HG03095 (cell line): ENCODE data around the gene INVS.
"Not testable (repeated sequence)": the region's sequence is repeated elsewhere in the genome, so short reads cannot be mapped to it uniquely, and the experiment has no call there.

Source experiments
- ATAC-seq: cut with Tn5 transposase; IDR thresholded peaks from one replicate; pipeline ENCODE4 v1.9.1; 2021; ENCODE audit warnings: moderate library complexity; ENCODE audit not compliant: unreplicated experiment

INVS gene

DNA sequence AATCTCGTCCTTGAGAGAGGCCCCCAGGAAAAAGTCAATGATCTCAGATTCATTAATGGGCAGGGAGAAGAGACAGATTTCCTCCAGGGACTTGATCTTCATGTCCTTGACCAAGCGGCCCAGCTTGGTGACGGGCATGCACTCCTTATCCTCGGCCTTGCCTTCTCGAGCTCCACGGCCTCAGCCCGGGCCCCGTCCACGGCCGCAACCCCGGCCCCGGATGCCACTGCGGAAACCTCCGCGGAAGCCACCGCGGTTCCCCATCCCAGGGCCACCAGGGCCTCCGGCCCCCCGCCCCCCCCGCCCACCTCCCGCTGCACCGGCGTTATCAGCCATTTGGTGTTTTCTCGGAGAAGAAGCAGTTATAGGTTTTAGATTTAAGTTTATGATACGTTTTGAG, 18.3 kb downstream of the INVS start:
- no peak for ATAC-seq

DNA sequence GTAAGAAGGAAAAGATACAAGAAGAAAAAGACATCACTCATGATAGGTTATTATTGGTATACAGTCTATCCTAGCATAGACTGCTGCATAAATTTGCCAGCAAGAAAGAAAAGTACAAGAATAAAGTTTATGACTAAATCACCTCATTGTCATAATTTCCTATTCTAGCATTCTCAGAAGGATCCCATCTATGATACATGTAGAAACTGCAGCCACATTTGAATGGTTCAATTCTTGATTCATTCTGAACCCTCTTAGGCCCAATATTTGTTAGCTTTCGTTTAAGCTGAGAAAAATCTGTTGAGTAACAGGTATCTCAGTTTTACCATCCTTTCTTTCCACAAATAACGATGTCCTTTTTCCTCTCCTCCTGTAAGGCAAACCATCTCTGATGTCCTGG, 21.2 kb downstream of the INVS start:
- no peak for ATAC-seq

DNA sequence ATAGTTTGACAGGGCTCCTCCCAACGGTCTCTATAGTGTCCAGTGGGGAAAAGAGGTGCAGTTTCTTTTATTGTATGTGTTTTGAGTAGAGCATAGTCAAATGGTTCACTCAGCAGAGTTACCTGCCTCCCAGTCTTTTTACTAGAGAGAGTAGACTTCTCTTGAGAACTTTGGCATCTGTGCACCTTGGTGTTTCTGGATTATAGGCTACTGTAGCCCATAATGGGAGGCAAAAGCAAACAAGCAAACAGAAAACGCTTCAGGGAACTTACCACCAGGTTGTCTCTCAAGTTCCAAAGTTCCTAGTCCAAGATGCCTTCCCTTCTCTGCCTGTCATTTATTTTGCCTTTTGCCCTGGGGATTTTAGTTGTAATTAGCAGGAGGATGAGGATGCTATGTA, 26.2 kb downstream of the INVS start:
- no peak for ATAC-seq

DNA sequence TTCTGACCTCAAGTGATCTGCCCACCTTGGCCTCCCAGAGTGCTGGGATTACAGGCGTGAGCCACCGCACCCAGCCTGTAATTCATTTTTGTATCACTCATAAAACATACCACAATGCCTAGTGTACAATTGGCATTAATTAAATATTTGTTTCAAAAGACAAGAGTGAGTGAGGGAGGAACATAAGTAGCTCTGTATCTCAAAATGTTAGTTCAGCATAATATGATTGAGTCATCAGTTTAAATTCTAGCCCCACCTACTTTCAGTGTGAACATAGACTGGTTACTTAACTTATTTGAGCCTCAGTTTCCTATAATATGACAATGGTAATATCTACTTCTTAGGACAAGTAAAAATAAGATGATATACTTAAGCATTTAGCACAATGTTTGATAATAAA, 26.9 kb downstream of the INVS start:
- ATAC-seq, result no peak

DNA sequence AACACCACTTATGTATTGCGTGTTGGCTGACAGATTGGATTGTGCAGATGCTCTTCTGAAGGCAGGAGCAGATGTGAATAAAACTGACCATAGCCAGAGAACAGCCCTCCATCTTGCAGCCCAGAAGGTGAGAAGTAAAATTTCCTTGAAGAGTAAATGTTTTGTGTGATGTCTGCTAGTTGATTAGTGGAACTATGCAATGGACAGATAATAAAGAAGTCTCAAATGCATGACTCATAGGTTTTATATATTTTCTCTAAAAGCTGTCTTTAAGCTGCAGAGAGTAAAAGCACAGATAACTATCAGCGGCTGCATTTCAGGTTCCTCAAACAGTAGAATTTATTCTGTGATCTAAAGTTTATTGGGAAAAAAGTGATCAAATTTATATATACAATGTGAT, 27.4 kb downstream of the INVS start:
- ATAC-seq, result no peak

- ATAC-seq, result no peak
Measured at GRCh38 chr9:100129772-100130171, 30.7 kb downstream of the INVS start.

DNA sequence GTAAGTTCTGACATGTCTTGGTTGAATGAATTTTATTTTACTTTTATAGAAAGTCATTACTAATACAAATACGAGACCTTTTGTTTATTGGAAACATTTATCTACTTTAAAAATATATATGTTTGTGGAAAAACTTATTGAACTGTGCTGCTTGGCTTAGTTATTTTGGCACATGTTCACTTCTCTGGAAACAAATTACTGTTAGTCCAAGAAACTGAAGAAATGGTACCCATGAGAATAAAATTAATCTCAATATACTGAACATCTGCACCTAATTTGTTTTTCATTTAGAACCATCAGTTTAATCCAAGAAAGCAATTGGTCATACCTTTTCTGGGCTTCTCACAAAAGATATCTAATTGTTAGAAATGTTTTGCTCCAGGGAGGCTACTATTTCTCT, 32.2 kb downstream of the INVS start:
- ATAC-seq, result no peak

DNA sequence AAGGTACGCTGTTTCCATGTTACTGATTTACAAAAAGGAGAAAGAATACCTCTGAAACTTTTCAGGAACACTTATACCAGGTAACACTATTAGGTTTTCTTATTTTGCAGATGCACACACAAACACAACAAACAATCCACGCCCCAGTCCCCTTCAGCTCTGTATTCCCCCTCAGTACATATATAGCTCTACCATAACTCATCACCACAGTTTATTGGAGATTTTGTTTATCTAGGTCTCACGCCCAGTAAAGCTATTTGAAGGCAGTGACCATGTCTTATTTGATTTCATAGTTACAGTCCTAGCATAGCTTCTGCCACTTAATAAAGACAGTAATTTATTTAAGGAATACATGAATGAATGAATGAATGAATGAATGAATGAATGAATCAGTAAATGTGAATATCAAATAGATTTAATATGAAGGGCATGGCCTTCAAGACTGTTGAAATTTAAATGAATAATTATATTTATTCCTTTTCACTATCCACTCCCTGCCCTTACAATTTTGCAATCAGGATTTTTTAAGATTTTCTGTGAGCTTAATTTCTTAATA, 32.9 kb downstream of the INVS start:
- no peak for ATAC-seq

GRCh38 chr9:100134731-100135130, 35.7 kb downstream of the INVS start:
- ATAC-seq, result no peak

DNA sequence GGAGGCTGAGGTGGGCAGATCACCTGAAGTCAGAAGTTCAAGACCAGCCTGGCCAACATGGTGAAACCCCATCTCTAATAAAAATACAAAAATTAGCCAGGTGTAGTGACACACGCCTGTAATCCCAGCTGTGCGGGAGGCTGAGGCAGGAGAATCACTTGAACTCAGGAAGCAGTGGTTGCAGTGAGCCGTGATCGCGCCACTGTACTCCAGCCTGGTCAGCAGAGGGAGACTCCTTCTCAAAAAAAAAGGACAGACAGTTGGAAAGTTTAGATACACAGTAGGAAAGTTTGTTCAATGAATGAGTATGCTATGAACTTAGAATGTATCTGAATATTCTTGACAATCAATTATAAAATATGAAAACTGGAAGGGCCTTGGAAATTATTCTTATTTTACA, 37.8 kb downstream of the INVS start:
- ATAC-seq, result not testable (repeated sequence)

DNA sequence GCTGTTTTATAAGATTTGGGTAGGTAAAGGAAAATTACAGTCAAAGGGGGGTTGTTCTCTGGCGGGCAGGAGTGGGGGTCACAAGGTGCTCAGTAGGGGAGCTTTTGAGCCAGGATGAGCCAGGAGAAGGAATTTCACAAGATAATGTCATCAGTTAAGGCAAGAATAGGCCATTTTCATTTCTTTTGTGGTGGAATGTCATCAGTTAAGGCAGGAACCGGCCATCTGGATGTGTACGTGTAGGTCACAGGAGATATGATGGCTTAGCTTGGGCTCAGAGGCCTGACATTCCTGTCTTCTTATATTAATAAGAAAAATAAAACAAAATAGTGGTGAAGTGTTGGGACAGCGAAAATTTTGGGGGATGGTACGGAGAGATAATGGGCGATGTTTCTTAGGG, 41.3 kb downstream of the INVS start:
- ATAC-seq, result not testable (repeated sequence)

- not testable (repeated sequence) for ATAC-seq
Measured at GRCh38 chr9:100141862-100142261, 42.8 kb downstream of the INVS start.

GRCh38 chr9:100145167-100145934, 46.3 kb downstream of the INVS start:
- not testable (repeated sequence) for ATAC-seq

- not testable (repeated sequence) for ATAC-seq
Measured at GRCh38 chr9:100145976-100146375, 46.9 kb downstream of the INVS start.

DNA sequence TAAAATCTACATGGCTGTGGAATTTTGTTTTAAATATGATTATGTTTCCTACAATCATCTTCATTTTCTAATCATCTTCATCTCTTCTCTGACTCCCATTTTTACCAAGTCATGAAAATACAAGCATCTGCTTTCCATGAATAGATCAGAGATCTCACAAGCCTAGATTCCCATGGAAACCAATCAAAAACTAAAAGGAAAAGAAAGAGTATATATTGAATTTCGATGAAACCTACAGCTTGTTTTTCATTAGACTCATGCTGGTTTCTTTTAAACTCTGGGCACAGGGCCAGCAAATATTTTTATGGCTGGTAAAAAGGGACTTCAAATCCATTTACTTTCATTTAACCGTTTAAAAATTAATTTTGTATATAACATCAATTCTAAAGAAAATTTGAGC, 51.2 kb downstream of the INVS start:
- no peak for ATAC-seq

- no peak for ATAC-seq
Measured at GRCh38 chr9:100160021-100160420, 61.0 kb downstream of the INVS start.

DNA sequence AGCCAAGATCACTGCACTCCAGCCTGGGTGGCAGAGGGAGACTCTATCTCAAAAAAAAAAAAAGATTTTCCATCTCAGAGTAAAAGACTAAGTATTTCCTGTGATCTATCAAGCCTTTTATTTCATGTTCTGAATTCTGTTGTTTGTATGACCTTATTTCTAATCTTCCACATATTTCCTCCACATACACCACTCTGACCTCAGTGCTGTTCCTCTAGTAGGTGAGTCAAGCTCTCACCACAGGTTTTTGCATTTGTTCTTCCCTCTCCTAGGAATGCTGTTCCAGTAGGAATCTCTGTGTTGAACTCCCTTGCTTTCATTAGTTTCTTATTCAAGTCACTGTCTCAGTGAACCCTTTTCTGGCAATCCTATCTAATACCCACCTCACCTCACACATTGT, 68.1 kb downstream of the INVS start:
- no peak for ATAC-seq

DNA sequence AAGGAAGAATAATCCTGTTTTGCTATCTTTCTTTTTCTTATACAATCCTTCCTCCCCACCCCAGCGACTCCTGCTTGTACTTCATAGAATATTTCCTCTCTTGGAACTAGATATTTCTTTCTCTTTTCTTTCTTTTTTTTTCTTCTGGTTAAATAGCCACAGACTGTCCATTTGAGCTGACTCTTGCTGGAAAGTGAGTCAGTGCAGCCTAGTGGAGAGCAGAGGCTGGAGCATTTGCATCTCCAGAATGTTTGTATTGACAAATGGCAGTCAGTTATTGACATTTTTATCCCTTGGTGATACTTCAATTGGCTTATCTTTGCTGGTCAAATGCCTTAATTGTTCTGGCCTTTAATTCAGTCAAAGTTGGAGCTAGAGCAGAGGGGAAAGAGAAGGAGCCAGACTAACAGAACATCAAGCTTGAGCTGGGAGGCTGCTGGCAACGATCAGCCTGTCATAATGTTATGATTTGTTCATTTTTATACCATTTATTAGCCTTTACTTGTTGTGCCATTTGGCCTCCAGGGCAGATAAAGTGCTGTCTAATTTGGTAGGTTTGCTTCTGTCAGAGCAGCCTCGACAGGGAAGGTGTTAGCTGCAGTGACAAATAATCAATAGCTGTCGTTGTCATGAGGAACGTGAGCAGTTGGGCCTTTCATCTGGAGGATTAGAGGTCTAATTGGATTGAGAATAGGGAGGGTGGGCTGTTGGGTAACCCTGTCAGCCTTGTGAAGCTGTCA, 69.0 kb downstream of the INVS start:
- no peak for ATAC-seq

DNA sequence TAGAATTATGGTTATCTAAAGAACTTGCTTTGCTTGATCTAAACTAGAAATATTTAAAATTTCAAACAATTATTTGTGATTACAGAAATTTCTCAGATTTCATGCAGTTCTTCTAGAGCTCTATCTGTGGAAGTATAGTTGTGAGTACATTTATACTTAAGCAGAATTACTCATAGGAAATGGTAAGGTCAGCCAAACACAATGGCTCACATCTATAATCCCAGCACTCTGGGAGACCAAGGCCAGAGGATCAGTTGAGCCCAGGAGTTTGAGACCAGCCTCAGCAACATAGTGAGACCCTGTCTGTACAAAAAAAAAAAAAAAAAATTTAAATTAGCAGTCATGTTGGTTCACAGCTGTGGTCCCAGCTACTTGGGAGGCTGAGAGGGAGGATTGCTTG, 71.0 kb downstream of the INVS start:
- no peak for ATAC-seq

- no peak for ATAC-seq
Measured at GRCh38 chr9:100170556-100170955, 71.5 kb downstream of the INVS start.

- no peak for ATAC-seq
Measured at GRCh38 chr9:100186356-100186755, 87.3 kb downstream of the INVS start.

GRCh38 chr9:100190339-100190738, 91.3 kb downstream of the INVS start:
- ATAC-seq, result no peak
